Body of pancreas (tissue), 4 donors: ENCODE results near the gene CAMK4.
"Not testable (repeated sequence)": the region's sequence is repeated elsewhere in the genome, so short reads cannot be mapped to it uniquely, and the experiment has no call there.

Experiments used
- POLR2A ChIP-seq, 3 donors: fragments of 450-650 bp; IDR thresholded peaks; one replicate each; pipeline ENCODE4 v1.6.1; 2016; ENCODE audit warnings: antibody characterized with exemption in 3 of 3, mild to moderate bottlenecking in 2 of 3
- TF ChIP-seq, protein P1 (sequence below), 7 experiments: fragments of 450-650 bp in 4 of 7; fragments of 200-600 bp in 3 of 7; sonication (generic) in 3 of 7; IDR thresholded peaks; one replicate each; pipeline ENCODE4 v1.5.1; 2016 to 2019; ENCODE audit warnings: antibody characterized with exemption in 7 of 7

GRCh38 chr5:111358726-111359125 lies 134.5 kb downstream of the CAMK4 start:
- TF ChIP-seq, protein P1, sequence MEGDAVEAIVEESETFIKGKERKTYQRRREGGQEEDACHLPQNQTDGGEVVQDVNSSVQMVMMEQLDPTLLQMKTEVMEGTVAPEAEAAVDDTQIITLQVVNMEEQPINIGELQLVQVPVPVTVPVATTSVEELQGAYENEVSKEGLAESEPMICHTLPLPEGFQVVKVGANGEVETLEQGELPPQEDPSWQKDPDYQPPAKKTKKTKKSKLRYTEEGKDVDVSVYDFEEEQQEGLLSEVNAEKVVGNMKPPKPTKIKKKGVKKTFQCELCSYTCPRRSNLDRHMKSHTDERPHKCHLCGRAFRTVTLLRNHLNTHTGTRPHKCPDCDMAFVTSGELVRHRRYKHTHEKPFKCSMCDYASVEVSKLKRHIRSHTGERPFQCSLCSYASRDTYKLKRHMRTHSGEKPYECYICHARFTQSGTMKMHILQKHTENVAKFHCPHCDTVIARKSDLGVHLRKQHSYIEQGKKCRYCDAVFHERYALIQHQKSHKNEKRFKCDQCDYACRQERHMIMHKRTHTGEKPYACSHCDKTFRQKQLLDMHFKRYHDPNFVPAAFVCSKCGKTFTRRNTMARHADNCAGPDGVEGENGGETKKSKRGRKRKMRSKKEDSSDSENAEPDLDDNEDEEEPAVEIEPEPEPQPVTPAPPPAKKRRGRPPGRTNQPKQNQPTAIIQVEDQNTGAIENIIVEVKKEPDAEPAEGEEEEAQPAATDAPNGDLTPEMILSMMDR (IDR thresholded peaks at IDR 0.05), result not testable (repeated sequence)
- TF ChIP-seq POLR2A (IDR thresholded peaks at IDR 0.05), result not testable (repeated sequence)
